DOHH2 (cell line): ENCODE data around the gene RAD52.

Source experiments
- CTCF ChIP-seq: fragments of 200-600 bp; sonication (generic); IDR thresholded peaks from one replicate; pipeline ENCODE4 v1.5.1; 2014; ENCODE audit warnings: antibody characterized with exemption, mild to moderate bottlenecking, low read depth, low read length; ENCODE audit not compliant: poor library complexity, severe bottlenecking
- EZH2phosphoT487 ChIP-seq: fragments of 200-600 bp; sonication (generic); IDR thresholded peaks from 2 replicates; pipeline ENCODE4 v1.6.1; 2017; ENCODE audit warnings: borderline replicate concordance, mild to moderate bottlenecking, antibody characterized with exemption, low read length, moderate library complexity, mixed read lengths

GRCh38 chr12:885701-886100 is 63.8 kb downstream of the RAD52 start:
- no peak for TF ChIP-seq CTCF
- no peak for TF ChIP-seq EZH2phosphoT487
